ENCODE measurements around the gene ZWILCH. TPM values are rescaled to one million over a fixed set of nuclear protein-coding genes. Genes with fewer than 3 reads are reported as not detected.
A peak's percentile ranks its signal among the peaks of the same experiment; 100 is the strongest.

ZWILCH gene
- total and polyA plus RNA-seq, 10 donors = 3.6 to 12.8 (median 6.4) TPM

DNA sequence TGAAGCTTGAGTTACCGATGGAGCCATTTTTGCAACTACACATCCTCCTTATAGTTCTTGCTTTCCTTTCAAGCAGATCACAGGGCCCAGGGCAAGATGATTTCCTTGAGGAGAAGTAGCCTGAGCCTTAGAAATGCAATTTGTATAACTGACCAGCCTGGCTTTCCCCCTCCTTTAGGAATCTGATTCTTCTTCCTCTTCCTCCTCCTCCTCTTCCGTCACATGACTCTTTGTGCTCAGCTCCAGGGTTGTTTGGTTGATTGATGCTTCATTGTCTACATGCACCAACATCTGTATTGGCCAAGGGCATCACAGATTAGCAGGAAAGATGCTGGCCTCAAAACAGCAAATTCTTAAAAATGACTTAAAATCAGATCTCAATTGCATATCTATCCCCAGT is 10.9 kb upstream of the ZWILCH start:
- Histone ChIP-seq H3K36me3 (peaks cover 3 to 83% (median 71%) of the 10 kb centered on the region in 6 donors), H3K4me1 (peaks cover 11 to 69% (median 45%) of the 10 kb centered on the region in 6 donors), H3K9me3 (no peaks in the 10 kb centered on the region), H3K27me3 (replicated peaks in 1 of 7) (no peaks in the 10 kb centered on the region), H3K27ac (peak overlapping the region in 3 of 8 donors; percentile 29 to 49 (median 43)), H3K4me3 (no peak overlapping the region)
- intact Hi-C loops (cut with DNase I; ENCODE audit: low total_unique reads) = no loop called here
- TF ChIP-seq POLR2AphosphoS5 (IDR thresholded peaks at IDR 0.05) (no peak), CTCF (IDR thresholded peaks at IDR 0.05 in 8 of 11, conservative IDR thresholded peaks at IDR 0.05 in 3 of 11) (no peak)
- 52 to 88% (median 61%) methylated on average over 2 of the region's 2 CpGs for WGBS, 5 donors
- DNase-seq = no peak

DNA sequence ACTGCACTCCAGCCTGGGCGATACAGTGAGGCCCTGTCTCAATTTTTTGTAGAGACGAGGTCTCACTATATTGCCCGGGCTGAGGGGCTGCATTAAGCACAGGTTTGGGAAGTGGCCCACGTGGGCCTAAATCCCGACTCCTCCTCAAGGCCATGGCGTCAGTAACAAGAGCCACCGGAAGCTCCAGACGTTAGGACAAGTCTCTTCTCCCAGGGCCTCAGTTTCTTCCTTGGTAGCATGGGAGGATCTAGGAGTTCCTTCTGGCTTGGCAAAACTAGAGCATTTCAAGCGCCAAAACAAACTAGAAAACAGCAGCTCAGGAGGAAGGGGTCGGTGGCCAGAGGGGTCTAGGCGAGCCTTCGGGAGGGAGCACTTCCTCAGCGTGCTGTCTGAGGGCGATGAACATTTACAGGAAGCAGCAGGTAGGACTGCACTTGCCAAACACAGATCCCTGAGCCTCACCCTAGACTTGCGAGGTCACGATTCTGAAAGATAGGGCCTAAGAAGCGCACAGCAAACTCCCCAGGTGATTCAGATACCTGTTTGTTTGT is 8.1 kb upstream of the ZWILCH start:
- 15 to 17% (median 16%) methylated on average over 17 of the region's 17 CpGs for WGBS, 5 donors
- TF ChIP-seq POLR2AphosphoS5 (IDR thresholded peaks at IDR 0.05) (no peak), POLR2A (IDR thresholded peaks at IDR 0.05) (no peak), CTCF (IDR thresholded peaks at IDR 0.05 in 8 of 11, conservative IDR thresholded peaks at IDR 0.05 in 3 of 11) (no peak)
- Histone ChIP-seq H3K4me3 (peak overlapping the region; percentile 84 to 98 (median 91)), H3K27me3 (replicated peaks in 1 of 7) (no peaks in the 10 kb centered on the region), H3K36me3 (peaks cover 0 to 83% (median 72%) of the 10 kb centered on the region in 6 donors), H3K27ac (peak overlapping the region; percentile 82 to 95 (median 92)), H3K4me1 (peaks cover 12 to 80% (median 53%) of the 10 kb centered on the region in 6 donors), H3K9me3 (no peaks in the 10 kb centered on the region)
- DNase-seq = no peak
- intact Hi-C loops (cut with DNase I; ENCODE audit: low total_unique reads) = loop anchor here (5.0 kb wide), 1 partner anchor 205 kb away; the partner anchor contains the start of gene DIS3L

GRCh38 chr15:66497502-66498455 is 7.3 kb upstream of the ZWILCH start, which contains the start of gene SNAPC5:
Gene SNAPC5 (minus strand): TSS chr15:66497762. CDS start chr15:66497731, 31 bp downstream.
- TF ChIP-seq POLR2A (IDR thresholded peaks at IDR 0.05) (peak in 1 of 3 donors; percentile 37), CTCF (IDR thresholded peaks at IDR 0.05 in 8 of 11, conservative IDR thresholded peaks at IDR 0.05 in 3 of 11) (peak; percentile 93 to 99 (median 97)), POLR2AphosphoS5 (IDR thresholded peaks at IDR 0.05) (peak; percentile 97 to 99 (median 97))
- DNase-seq = peak; percentile 100
- H3K9me3 ChIP-seq = no peaks in the 10 kb centered on the region
- intact Hi-C loops (cut with DNase I; ENCODE audit: low total_unique reads) = loop anchor here (5.0 kb wide), 1 partner anchor 205 kb away; the partner anchor contains the start of gene DIS3L
- peak within 1 kb of the TSS; percentile 84 to 98 (median 91) for H3K4me3 ChIP-seq
- 8 to 11% (median 10%) methylated on average over 35 to 43 of the region's 43 CpGs for WGBS, 5 donors
- peaks cover 0 to 83% (median 75%) of the 10 kb centered on the region in 6 donors for H3K36me3 ChIP-seq
- peak within 1 kb of the TSS; percentile 82 to 95 (median 92) for H3K27ac ChIP-seq
- no peaks in the 10 kb centered on the region for H3K27me3 ChIP-seq (replicated peaks in 1 of 7)
- peaks cover 18 to 86% (median 60%) of the 10 kb centered on the region in 6 donors for H3K4me1 ChIP-seq
